ENCODE data around the gene FBXO9.
A peak's percentile ranks its signal among the peaks of the same experiment; 100 is the strongest.

Gene FBXO9

DNA sequence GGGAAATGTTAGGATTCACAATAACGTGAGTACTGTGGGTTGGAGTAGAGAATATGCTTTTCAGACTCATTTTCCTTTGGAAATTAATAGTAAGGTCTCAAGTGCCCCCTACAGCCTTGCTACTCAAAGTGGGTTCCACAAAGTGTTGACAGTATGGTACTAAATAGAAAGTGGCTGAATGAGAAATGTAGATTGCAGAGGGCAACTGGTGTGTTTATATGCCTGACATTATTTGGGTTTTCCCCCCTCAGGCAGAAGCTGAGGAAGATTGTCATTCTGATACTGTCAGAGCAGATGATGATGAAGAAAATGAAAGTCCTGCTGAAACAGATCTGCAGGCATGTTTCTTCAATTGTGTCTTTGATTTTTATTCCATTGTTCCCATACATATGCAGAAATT, 5.6 kb downstream of the FBXO9 start:
- DNase-seq (ENCODE audit: low read depth, low spot score) = no peak
- H3K4me3 ChIP-seq (ENCODE audit: low read length) = no peak overlapping the region

GRCh38 chr6:53074347-53074746, 9.1 kb downstream of the FBXO9 start:
- DNase-seq (ENCODE audit: low read depth, low spot score) = no peak

GRCh38 chr6:53080813-53081212, 15.6 kb downstream of the FBXO9 start:
- no peak for DNase-seq (ENCODE audit: low read depth, low spot score)
- H3K4me3 ChIP-seq (ENCODE audit: low read length) = no peak overlapping the region

More at GRCh38 chr6:53074347-53074746, 9.1 kb downstream of the FBXO9 start:
- H3K4me3 ChIP-seq (ENCODE audit: low read length) = no peak overlapping the region

GRCh38 chr6:53086302-53086701, 21.1 kb downstream of the FBXO9 start:
- no peak overlapping the region for H3K4me3 ChIP-seq (ENCODE audit: low read length)
- no peak for DNase-seq (ENCODE audit: low read depth, low spot score)

DNA sequence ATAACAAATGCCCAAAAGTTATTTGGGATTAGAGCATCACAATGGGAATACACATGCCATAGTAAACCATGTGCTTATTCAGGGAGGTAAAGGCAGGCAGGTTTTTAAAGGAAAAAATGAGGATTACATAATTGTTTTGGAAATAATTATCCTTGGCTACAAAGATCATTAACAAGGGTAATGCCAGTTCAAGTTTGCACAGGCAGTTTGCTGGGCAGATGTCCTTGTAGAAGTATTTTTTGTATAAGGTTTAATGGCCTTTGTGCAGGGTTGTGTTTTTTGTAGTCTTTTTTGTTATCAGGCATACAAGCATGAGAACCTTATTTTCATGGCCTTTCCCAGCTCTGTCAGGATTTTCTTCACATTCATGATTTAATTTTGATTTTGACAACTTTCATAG, 24.7 kb downstream of the FBXO9 start:
- no peak for DNase-seq (ENCODE audit: low read depth, low spot score)
- H3K4me3 ChIP-seq (ENCODE audit: low read length) = no peak overlapping the region

DNA sequence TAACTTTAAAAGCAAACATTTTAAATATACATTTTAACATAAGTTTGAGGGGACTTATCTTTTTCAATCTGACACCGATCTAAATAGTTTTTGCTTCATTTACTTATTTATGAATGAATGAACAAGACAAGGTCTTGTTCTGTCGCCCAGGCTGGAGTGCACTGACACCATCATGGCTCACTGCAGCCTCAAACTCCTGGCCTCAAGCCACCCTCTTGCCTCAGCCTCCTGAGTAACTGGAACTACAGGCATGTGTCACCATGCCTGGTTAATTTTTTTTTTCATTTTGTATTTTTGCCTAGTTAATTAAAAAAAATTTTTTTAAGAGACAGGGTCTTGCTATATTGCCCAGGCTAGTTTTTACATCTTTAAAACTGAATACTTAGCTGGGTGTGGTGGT, 25.4 kb downstream of the FBXO9 start:
- DNase-seq (ENCODE audit: low read depth, low spot score) = no peak
- no peak overlapping the region for H3K4me3 ChIP-seq (ENCODE audit: low read length)

- DNase-seq (ENCODE audit: low read depth, low spot score) = no peak
- H3K4me3 ChIP-seq (ENCODE audit: low read length) = no peak overlapping the region
These were observed 30.1 kb downstream of the FBXO9 start for GRCh38 chr6:53095270-53095669.

DNA sequence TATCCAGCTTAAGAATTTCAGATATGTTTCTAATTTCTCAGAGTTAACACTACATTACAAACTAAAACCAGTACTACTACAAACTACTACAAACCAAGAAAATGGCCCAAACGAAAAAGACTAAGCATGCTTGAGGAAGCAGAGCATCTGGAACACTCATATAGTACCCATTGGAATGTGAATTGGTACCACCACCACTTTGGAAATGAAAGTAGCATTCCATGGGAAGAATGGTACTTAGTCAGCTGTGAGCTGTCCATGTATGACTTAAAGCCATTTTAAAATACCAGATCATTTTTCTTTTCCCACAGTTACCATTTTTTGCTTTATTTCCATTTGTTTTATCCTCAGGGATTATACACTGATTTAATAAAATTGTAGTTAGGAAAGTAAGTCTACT, 30.5 kb downstream of the FBXO9 start:
- DNase-seq (ENCODE audit: low read depth, low spot score) = no peak
- no peak overlapping the region for H3K4me3 ChIP-seq (ENCODE audit: low read length)

DNA sequence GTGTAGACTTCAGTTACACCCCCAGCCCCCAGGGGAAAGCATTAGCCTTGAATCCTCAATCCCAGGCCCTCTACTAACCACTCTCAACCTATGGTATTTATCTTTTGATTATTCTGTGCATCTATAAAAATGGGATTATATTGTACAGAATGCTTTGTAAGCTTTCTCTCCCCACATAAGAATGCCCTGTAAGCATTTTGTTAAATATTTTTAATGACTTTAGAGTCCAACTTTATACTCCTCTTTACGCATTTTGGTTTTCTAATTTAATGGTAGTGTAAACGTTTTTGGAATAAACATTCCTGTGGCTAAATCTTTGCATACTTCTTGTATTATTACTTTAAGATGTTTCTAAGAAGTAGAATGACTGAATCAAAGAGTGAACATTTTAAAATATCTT, 35.4 kb downstream of the FBXO9 start:
- no peak overlapping the region for H3K4me3 ChIP-seq (ENCODE audit: low read length)
- DNase-seq (ENCODE audit: low read depth, low spot score) = no peak

GRCh38 chr6:53101006-53101405, 35.8 kb downstream of the FBXO9 start:
- H3K4me3 ChIP-seq (ENCODE audit: low read length) = no peak overlapping the region
- DNase-seq (ENCODE audit: low read depth, low spot score) = no peak

DNA sequence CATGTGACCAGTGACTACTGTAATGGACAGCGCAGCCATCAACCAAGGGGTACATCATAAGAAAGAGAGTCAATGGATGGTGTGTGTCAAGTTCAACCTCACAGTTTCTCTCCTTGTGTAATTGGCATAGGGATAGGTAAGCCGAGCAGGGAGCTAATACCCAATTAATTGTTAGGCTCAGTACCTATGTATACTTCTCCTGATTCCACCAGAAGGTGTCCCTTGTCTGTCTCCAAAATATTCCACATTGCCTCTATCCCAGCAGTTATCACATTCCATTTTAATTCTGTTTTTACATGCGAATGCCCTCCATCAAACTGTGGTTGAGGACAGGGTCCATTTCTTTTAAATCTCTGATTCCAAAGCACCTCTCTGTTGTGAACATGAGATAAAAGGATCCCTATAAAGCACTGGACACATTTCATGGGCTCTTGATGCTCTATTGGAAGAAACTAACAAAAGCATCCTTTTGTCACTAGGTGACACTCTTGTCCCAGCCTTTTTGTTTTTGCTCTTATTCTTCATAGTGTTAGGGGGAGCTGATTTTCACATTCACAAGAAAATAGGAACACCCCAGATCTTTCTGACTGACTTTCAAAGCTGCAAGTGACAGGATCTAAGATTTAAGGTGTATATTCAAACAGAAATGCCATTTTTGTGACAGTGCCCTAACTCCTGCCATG, 38.9 kb downstream of the FBXO9 start:
- H3K4me3 ChIP-seq (ENCODE audit: low read length) = no peak overlapping the region
- DNase-seq (ENCODE audit: low read depth, low spot score) = peak; percentile 18

DNA sequence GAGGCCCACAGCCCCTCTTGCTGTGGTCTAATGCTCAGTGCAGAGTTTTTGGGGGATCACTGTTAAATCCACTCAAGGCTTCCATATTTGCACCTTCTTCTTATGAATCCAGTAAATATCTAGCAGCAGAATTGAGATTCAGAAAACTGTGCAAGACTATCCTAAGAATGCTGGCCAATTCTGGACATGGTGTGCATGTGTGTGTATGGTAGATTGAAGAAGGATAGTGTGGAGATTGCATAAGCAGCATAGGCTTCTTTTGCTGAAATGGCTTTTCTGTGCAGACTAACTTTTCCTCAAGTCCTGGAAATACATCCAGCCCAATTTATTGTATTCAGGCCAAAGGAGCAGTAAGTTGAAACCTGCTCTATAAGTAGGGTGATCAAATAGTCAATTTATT, 39.7 kb downstream of the FBXO9 start:
- no peak for DNase-seq (ENCODE audit: low read depth, low spot score)
- H3K4me3 ChIP-seq (ENCODE audit: low read length) = no peak overlapping the region

DNA sequence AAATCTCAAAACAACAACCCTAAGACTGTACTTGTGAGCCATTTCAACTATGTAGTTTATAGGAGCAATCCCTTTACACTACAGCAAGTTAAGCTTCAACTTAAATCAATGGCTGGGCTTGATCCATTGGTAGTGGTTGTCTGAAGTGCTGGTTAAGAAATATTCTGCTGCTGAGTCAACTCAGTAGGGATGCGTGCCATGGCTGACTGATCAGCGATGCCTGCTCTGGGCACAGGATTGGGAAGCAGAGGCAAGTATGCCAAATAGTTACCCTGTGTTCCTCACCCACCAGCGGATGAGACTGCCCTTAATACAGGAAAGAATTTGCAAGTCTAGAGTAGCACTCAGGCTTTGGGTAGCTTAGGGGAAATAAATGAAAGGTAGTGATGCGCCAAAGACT, 41.9 kb downstream of the FBXO9 start:
- no peak for DNase-seq (ENCODE audit: low read depth, low spot score)
- H3K4me3 ChIP-seq (ENCODE audit: low read length) = no peak overlapping the region

DNA sequence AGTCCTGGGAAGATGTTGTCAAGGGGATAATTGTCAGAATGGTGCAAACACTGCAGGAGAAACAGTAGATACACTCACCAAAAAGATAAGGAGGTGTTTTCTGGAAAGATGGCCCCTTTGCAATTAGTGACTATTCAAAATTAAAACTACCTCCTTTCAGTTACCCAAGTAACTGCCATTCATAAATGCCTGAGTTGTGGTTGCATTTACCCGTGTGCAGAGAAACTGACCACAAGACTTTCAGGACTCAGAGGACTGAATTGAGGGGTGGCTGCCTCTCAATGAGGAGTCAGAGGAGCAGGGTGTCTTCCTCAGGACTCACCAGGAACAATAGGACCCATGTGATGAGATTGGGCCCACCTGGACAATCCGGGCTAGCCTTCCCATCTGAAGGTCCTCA, 44.4 kb downstream of the FBXO9 start:
- DNase-seq (ENCODE audit: low read depth, low spot score) = no peak
- H3K4me3 ChIP-seq (ENCODE audit: low read length) = no peak overlapping the region

DNA sequence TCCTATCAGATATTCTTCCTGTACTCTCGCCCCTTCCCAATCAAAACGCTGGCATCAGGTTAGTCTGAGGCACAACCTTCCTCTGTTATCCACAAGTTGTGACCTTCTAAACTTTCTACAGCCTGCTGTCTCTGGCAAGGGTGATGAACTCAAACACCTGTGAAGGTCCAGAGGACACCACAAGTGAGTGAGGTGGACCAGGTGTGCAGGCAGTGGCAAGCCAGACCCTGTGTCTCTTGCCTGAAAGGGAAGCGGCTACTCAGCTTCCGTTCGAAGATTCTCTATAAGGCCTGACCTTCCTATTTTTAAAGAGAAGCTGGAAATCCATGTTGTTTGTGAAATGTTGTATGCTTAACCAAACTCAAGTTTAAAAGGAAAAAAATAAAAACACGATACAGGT, 46.7 kb downstream of the FBXO9 start:
- no peak overlapping the region for H3K4me3 ChIP-seq (ENCODE audit: low read length)
- DNase-seq (ENCODE audit: low read depth, low spot score) = no peak

- no peak overlapping the region for H3K4me3 ChIP-seq (ENCODE audit: low read length)
- DNase-seq (ENCODE audit: low read depth, low spot score) = no peak
These were observed 47.2 kb downstream of the FBXO9 start for GRCh38 chr6:53112404-53112803.

DNA sequence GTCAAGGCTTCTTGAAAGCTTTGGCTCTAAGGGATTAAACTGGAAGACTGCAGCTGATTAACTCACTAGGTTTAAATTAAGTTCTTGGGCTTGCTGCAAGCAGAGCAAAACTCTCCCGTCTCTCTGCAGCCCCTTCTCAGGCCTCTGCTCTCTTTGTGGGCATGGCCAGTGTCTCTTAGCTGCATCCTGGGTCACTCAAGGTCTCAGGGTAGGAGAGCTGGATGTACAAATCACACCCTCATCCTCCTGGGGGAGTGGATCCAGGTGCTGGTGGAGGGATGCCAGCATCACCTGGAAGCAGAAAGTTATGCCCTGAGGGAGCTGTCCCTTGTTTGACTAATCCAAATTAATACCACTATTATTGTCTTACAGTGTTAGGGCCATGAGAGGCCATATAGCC, 47.7 kb downstream of the FBXO9 start:
- no peak for DNase-seq (ENCODE audit: low read depth, low spot score)
- no peak overlapping the region for H3K4me3 ChIP-seq (ENCODE audit: low read length)

DNA sequence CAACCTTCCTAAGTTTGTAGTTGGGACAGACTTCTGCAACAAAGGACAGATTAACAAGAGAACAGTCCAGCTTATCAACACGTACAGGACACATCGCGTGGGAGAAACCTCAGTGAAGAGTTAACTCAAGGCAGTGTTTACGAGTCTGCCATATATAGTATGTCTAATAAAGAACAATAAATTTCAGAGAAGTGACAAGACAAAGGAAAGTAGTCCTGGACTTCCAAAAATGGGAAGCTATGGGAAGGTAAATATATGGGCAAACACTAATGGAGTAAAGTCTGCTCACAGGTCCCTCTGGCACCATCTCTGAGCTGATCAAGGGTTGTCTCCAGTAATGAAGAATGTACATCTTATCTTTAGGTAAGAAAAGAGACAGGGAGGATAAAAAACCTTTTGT, 48.5 kb downstream of the FBXO9 start:
- no peak for DNase-seq (ENCODE audit: low read depth, low spot score)
- H3K4me3 ChIP-seq (ENCODE audit: low read length) = no peak overlapping the region

DNA sequence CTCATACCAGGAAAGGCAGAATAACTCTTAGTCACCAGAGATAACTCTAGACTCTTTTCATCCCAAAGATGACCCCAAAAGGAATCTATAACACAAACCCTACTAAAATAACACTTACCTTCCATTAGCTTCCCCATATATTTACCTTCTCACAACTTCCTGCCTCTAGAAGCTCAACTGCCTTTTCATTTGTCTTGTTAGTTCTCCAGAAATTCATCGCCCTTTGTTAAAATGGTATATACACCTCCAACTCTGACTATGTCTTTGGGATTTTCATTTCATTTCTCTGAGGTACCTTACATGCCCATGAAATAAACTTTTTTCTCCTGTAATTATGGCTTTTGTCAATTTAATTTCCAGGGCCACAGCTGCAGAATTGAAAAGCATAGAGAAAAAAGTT, 49.9 kb downstream of the FBXO9 start:
- H3K4me3 ChIP-seq (ENCODE audit: low read length) = no peak overlapping the region
- no peak for DNase-seq (ENCODE audit: low read depth, low spot score)

GRCh38 chr6:53115741-53116140, 50.5 kb downstream of the FBXO9 start:
- DNase-seq (ENCODE audit: low read depth, low spot score) = no peak
- H3K4me3 ChIP-seq (ENCODE audit: low read length) = no peak overlapping the region

DNA sequence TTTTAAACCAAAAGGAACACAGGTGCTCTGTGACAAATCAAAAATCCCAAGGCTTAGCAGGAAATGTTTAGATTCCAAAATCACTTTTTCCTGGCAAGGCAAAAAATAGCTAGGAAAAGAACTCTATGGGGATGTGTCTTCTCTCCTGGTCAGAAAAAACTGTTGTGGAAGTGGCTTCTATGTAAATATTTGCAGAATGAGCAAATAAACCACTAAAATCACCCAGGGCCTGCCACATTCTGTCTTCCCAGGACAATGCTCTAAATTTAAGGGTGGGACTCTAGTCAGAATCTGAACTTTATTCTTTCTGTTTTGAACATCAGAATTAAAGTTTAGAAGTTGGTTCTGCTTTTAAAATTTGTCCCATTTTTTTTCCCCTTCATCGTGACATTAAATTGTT, 54.1 kb downstream of the FBXO9 start:
- DNase-seq (ENCODE audit: low read depth, low spot score) = no peak
- no peak overlapping the region for H3K4me3 ChIP-seq (ENCODE audit: low read length)

Measured in Jurkat, Clone E6-1 (cell line).